Measurements from ENCODE around the gene TEAD2. TPM values are rescaled to one million over a fixed set of nuclear protein-coding genes. Genes with fewer than 3 reads are reported as not detected.

Gene TEAD2
- total RNA-seq, 1 experiment from 2014 or later = 106 TPM

DNA sequence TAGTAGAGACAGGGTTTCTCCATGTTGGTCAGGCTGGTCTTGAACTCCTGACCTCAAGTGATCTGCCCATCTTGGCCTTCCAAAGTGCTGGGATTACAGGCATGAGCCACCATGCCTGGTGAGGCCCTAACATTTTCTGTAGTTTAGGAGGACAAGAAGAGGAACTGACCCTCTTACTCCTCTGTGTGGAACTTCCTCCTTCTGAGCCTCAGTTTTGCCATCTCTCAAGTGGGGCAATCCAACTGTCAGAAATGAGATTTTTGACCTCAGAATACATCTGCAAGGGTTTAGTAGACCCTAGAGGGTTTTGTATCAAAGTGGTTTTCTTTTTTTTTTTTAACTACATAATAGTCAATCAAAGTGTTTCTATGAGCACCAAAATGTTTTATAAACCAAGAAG lies 3.9 kb upstream of the TEAD2 start:
- no peak for ATAC-seq
- CTCF ChIA-PET = no interaction called here
- H3K4me3 Mint-ChIP-seq = no peak overlapping the region

More for the DNA sequence above, 3.9 kb upstream of the TEAD2 start:
- no peak for DNase-seq (ENCODE audit: low spot score)
- TF ChIP-seq, protein P1, sequence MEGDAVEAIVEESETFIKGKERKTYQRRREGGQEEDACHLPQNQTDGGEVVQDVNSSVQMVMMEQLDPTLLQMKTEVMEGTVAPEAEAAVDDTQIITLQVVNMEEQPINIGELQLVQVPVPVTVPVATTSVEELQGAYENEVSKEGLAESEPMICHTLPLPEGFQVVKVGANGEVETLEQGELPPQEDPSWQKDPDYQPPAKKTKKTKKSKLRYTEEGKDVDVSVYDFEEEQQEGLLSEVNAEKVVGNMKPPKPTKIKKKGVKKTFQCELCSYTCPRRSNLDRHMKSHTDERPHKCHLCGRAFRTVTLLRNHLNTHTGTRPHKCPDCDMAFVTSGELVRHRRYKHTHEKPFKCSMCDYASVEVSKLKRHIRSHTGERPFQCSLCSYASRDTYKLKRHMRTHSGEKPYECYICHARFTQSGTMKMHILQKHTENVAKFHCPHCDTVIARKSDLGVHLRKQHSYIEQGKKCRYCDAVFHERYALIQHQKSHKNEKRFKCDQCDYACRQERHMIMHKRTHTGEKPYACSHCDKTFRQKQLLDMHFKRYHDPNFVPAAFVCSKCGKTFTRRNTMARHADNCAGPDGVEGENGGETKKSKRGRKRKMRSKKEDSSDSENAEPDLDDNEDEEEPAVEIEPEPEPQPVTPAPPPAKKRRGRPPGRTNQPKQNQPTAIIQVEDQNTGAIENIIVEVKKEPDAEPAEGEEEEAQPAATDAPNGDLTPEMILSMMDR (IDR thresholded peaks at IDR 0.05) = no peak
- TF ChIP-seq, protein P2, sequence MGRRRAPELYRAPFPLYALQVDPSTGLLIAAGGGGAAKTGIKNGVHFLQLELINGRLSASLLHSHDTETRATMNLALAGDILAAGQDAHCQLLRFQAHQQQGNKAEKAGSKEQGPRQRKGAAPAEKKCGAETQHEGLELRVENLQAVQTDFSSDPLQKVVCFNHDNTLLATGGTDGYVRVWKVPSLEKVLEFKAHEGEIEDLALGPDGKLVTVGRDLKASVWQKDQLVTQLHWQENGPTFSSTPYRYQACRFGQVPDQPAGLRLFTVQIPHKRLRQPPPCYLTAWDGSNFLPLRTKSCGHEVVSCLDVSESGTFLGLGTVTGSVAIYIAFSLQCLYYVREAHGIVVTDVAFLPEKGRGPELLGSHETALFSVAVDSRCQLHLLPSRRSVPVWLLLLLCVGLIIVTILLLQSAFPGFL (CRISPR knock-in tag; IDR thresholded peaks at IDR 0.05; ENCODE audit: borderline replicate concordance) = no peak
- TF ChIP-seq MXD4 (CRISPR knock-in tag; IDR thresholded peaks at IDR 0.05; ENCODE audit: borderline replicate concordance) (no peak), ZNF219 (CRISPR knock-in tag; IDR thresholded peaks at IDR 0.05; ENCODE audit: borderline replicate concordance) (no peak), ZNF232 (CRISPR knock-in tag; IDR thresholded peaks at IDR 0.05) (no peak), ELF4 (CRISPR knock-in tag; IDR thresholded peaks at IDR 0.05; ENCODE audit: low read depth) (no peak), ZNF138 (CRISPR knock-in tag; conservative IDR thresholded peaks at IDR 0.05) (no peak), ETV6 (CRISPR knock-in tag; IDR thresholded peaks at IDR 0.05) (no peak), ZNF317 (CRISPR knock-in tag; IDR thresholded peaks at IDR 0.05; ENCODE audit: borderline replicate concordance, low read depth) (no peak), SOX15 (CRISPR knock-in tag; IDR thresholded peaks at IDR 0.05) (no peak), NR2C2 (CRISPR knock-in tag; IDR thresholded peaks at IDR 0.05) (no peak)
- TF ChIP-seq, protein P3, sequence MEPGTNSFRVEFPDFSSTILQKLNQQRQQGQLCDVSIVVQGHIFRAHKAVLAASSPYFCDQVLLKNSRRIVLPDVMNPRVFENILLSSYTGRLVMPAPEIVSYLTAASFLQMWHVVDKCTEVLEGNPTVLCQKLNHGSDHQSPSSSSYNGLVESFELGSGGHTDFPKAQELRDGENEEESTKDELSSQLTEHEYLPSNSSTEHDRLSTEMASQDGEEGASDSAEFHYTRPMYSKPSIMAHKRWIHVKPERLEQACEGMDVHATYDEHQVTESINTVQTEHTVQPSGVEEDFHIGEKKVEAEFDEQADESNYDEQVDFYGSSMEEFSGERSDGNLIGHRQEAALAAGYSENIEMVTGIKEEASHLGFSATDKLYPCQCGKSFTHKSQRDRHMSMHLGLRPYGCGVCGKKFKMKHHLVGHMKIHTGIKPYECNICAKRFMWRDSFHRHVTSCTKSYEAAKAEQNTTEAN (CRISPR knock-in tag; IDR thresholded peaks at IDR 0.05) = no peak
- TF ChIP-seq, protein P4, sequence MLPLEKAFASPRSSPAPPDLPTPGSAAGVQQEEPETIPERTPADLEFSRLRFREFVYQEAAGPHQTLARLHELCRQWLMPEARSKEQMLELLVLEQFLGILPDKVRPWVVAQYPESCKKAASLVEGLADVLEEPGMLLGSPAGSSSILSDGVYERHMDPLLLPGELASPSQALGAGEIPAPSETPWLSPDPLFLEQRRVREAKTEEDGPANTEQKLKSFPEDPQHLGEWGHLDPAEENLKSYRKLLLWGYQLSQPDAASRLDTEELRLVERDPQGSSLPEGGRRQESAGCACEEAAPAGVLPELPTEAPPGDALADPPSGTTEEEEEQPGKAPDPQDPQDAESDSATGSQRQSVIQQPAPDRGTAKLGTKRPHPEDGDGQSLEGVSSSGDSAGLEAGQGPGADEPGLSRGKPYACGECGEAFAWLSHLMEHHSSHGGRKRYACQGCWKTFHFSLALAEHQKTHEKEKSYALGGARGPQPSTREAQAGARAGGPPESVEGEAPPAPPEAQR (CRISPR knock-in tag; IDR thresholded peaks at IDR 0.05) = no peak
- TF ChIP-seq, protein P5, sequence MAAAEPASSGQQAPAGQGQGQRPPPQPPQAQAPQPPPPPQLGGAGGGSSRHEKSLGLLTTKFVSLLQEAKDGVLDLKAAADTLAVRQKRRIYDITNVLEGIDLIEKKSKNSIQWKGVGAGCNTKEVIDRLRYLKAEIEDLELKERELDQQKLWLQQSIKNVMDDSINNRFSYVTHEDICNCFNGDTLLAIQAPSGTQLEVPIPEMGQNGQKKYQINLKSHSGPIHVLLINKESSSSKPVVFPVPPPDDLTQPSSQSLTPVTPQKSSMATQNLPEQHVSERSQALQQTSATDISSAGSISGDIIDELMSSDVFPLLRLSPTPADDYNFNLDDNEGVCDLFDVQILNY (CRISPR knock-in tag; IDR thresholded peaks at IDR 0.05) = no peak
- TF ChIP-seq, protein P6, sequence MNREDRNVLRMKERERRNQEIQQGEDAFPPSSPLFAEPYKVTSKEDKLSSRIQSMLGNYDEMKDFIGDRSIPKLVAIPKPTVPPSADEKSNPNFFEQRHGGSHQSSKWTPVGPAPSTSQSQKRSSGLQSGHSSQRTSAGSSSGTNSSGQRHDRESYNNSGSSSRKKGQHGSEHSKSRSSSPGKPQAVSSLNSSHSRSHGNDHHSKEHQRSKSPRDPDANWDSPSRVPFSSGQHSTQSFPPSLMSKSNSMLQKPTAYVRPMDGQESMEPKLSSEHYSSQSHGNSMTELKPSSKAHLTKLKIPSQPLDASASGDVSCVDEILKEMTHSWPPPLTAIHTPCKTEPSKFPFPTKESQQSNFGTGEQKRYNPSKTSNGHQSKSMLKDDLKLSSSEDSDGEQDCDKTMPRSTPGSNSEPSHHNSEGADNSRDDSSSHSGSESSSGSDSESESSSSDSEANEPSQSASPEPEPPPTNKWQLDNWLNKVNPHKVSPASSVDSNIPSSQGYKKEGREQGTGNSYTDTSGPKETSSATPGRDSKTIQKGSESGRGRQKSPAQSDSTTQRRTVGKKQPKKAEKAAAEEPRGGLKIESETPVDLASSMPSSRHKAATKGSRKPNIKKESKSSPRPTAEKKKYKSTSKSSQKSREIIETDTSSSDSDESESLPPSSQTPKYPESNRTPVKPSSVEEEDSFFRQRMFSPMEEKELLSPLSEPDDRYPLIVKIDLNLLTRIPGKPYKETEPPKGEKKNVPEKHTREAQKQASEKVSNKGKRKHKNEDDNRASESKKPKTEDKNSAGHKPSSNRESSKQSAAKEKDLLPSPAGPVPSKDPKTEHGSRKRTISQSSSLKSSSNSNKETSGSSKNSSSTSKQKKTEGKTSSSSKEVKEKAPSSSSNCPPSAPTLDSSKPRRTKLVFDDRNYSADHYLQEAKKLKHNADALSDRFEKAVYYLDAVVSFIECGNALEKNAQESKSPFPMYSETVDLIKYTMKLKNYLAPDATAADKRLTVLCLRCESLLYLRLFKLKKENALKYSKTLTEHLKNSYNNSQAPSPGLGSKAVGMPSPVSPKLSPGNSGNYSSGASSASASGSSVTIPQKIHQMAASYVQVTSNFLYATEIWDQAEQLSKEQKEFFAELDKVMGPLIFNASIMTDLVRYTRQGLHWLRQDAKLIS (CRISPR knock-in tag; IDR thresholded peaks at IDR 0.05; ENCODE audit: borderline replicate concordance) = no peak
- TF ChIP-seq, protein P7, sequence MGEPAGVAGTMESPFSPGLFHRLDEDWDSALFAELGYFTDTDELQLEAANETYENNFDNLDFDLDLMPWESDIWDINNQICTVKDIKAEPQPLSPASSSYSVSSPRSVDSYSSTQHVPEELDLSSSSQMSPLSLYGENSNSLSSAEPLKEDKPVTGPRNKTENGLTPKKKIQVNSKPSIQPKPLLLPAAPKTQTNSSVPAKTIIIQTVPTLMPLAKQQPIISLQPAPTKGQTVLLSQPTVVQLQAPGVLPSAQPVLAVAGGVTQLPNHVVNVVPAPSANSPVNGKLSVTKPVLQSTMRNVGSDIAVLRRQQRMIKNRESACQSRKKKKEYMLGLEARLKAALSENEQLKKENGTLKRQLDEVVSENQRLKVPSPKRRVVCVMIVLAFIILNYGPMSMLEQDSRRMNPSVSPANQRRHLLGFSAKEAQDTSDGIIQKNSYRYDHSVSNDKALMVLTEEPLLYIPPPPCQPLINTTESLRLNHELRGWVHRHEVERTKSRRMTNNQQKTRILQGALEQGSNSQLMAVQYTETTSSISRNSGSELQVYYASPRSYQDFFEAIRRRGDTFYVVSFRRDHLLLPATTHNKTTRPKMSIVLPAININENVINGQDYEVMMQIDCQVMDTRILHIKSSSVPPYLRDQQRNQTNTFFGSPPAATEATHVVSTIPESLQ (CRISPR knock-in tag; IDR thresholded peaks at IDR 0.05) = no peak
- TF ChIP-seq, protein P8, sequence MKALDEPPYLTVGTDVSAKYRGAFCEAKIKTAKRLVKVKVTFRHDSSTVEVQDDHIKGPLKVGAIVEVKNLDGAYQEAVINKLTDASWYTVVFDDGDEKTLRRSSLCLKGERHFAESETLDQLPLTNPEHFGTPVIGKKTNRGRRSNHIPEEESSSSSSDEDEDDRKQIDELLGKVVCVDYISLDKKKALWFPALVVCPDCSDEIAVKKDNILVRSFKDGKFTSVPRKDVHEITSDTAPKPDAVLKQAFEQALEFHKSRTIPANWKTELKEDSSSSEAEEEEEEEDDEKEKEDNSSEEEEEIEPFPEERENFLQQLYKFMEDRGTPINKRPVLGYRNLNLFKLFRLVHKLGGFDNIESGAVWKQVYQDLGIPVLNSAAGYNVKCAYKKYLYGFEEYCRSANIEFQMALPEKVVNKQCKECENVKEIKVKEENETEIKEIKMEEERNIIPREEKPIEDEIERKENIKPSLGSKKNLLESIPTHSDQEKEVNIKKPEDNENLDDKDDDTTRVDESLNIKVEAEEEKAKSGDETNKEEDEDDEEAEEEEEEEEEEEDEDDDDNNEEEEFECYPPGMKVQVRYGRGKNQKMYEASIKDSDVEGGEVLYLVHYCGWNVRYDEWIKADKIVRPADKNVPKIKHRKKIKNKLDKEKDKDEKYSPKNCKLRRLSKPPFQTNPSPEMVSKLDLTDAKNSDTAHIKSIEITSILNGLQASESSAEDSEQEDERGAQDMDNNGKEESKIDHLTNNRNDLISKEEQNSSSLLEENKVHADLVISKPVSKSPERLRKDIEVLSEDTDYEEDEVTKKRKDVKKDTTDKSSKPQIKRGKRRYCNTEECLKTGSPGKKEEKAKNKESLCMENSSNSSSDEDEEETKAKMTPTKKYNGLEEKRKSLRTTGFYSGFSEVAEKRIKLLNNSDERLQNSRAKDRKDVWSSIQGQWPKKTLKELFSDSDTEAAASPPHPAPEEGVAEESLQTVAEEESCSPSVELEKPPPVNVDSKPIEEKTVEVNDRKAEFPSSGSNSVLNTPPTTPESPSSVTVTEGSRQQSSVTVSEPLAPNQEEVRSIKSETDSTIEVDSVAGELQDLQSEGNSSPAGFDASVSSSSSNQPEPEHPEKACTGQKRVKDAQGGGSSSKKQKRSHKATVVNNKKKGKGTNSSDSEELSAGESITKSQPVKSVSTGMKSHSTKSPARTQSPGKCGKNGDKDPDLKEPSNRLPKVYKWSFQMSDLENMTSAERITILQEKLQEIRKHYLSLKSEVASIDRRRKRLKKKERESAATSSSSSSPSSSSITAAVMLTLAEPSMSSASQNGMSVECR (CRISPR knock-in tag; IDR thresholded peaks at IDR 0.05; ENCODE audit: borderline replicate concordance) = no peak
- H3K27ac Mint-ChIP-seq = no peak overlapping the region
- peaks cover 3% of the 10 kb centered on the region for H3K4me1 Mint-ChIP-seq
- H3K27me3 Mint-ChIP-seq (ENCODE audit: low read depth) = peaks cover 23% of the 10 kb centered on the region
- peaks cover 21% of the 10 kb centered on the region for H3K36me3 Mint-ChIP-seq
- POLR2A ChIA-PET = no interaction called here
- H3K9me3 Mint-ChIP-seq = peaks cover 25% of the 10 kb centered on the region

All from WTC11 (cell line).